Measurements from ENCODE around the gene DDC.
"Not testable (repeated sequence)": the region's sequence is repeated elsewhere in the genome, so short reads cannot be mapped to it uniquely, and the experiment has no call there.

DNA sequence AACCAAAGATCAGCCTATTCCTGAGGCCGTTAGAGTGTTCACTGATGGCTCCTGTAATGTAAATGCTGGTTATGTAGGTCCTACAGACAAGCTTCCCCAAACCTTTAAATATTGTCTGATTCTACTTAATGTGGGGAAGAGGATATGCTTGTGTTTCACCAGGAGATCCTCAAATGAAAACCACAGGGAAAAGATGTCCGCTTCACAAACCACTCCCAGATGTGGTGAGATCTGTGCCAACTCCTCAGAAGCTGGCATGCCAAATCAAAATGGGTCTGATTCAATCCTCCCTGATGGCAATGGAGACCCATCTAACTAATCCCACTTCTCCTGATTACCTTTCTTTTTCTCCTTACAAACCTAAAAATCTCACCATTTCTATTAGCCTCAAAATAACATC, 15.5 kb upstream of the DDC start:
- TF ChIP-seq, protein P1, sequence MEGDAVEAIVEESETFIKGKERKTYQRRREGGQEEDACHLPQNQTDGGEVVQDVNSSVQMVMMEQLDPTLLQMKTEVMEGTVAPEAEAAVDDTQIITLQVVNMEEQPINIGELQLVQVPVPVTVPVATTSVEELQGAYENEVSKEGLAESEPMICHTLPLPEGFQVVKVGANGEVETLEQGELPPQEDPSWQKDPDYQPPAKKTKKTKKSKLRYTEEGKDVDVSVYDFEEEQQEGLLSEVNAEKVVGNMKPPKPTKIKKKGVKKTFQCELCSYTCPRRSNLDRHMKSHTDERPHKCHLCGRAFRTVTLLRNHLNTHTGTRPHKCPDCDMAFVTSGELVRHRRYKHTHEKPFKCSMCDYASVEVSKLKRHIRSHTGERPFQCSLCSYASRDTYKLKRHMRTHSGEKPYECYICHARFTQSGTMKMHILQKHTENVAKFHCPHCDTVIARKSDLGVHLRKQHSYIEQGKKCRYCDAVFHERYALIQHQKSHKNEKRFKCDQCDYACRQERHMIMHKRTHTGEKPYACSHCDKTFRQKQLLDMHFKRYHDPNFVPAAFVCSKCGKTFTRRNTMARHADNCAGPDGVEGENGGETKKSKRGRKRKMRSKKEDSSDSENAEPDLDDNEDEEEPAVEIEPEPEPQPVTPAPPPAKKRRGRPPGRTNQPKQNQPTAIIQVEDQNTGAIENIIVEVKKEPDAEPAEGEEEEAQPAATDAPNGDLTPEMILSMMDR (IDR thresholded peaks at IDR 0.05): not testable (repeated sequence)
- TF ChIP-seq POLR2A (IDR thresholded peaks at IDR 0.05): not testable (repeated sequence)

Data from sigmoid colon (tissue), 3 donors.